GM13976 (cell line): ENCODE measurements around the gene INHBA.

Experiments used
- DNase-seq: peaks from one replicate; pipeline ENCODE4 v3.0.0; 2012; ENCODE audit warnings: low spot score
- CTCF ChIP-seq: IDR thresholded peaks from 2 replicates; pipeline ENCODE4 v1.5.1; 2012; ENCODE audit warnings: borderline replicate concordance, mild to moderate bottlenecking; ENCODE audit not compliant: insufficient read depth; ENCODE audit errors: extremely low read depth, missing control alignments, control extremely low read depth
- in situ Hi-C: fragments of 300-500 bp; cut with MboI; formaldehyde crosslinking; loops from one replicate; pipeline ENCODE4 v1.12.0; 2022; ENCODE audit warnings: low sequenced_read_pairs, mixed read lengths, inconsistent platforms; ENCODE audit not compliant: unreplicated experiment

The INHBA gene

GRCh38 chr7:41708581-41709358 lies 5.9 kb upstream of the INHBA start:
- in situ Hi-C loops = loop anchor here (25.0 kb wide), 1 partner anchor 696 kb away; no protein-coding TSS in a partner anchor
- no peak for DNase-seq
- TF ChIP-seq CTCF = no peak

- no peak for TF ChIP-seq CTCF
- in situ Hi-C loops = loop anchor here (25.0 kb wide), 1 partner anchor 694 kb away; no protein-coding TSS in a partner anchor
- no peak for DNase-seq
Observed at GRCh38 chr7:41706228-41706930, 3.5 kb upstream of the INHBA start.

GRCh38 chr7:41705109-41705901 lies 2.4 kb upstream of the INHBA start:
- in situ Hi-C loops = loop anchor here (25.0 kb wide), 1 partner anchor 693 kb away; no protein-coding TSS in a partner anchor
- peak; percentile 82 for TF ChIP-seq CTCF
- DNase-seq = peak; percentile 90

- in situ Hi-C loops = loop anchor here (25.0 kb wide), 1 partner anchor 689 kb away; no protein-coding TSS in a partner anchor
- DNase-seq = no peak
- TF ChIP-seq CTCF = no peak
Observed at GRCh38 chr7:41701068-41701941, 1.6 kb downstream of the INHBA start.

- DNase-seq = no peak
Observed at GRCh38 chr7:41700044-41700471, 2.8 kb downstream of the INHBA start.

More at GRCh38 chr7:41700044-41700471, 2.8 kb downstream of the INHBA start:
- in situ Hi-C loops = loop anchor here (25.0 kb wide), 1 partner anchor 688 kb away; no protein-coding TSS in a partner anchor
- no peak for TF ChIP-seq CTCF
